ENCODE measurements around the gene COG5.

Gene COG5

DNA sequence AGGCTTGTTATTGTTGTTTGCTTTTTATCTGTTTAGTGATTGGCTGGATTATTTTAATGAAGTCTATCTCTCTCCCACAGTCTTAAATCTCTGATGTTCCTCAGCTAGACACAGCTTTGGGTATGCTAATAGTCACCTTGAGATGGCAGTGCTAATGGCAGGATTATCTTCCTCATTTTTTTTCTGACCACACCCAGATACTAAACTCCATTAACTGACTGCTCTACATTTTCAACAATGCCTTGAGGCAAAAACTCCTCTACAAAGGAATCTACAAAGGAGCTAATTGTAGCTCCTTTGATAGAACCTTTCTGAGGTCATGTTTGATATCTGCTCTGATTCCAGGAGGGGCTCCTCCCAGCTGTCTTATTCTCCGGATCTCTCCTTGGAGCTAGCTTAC is 272.3 kb downstream of the COG5 start:
- no peak for TF ChIP-seq CTCF (IDR thresholded peaks at IDR 0.05; ENCODE audit: insufficient read depth, low read depth, low read length, missing control alignments)
- no peak overlapping the region for H3K4me3 ChIP-seq (ENCODE audit: low read depth, low read length)
- DNase-seq (ENCODE audit: low read depth), result no peak

- no peak for DNase-seq (ENCODE audit: low read depth)
- H3K4me3 ChIP-seq (ENCODE audit: low read depth, low read length), result no peak overlapping the region
- no peak for TF ChIP-seq CTCF (IDR thresholded peaks at IDR 0.05; ENCODE audit: insufficient read depth, low read depth, low read length, missing control alignments)
These were observed 276.7 kb downstream of the COG5 start for GRCh38 chr7:107286751-107287621.

GRCh38 chr7:107284911-107285479 is 278.7 kb downstream of the COG5 start:
- DNase-seq (ENCODE audit: low read depth), result no peak
- no peak overlapping the region for H3K4me3 ChIP-seq (ENCODE audit: low read depth, low read length)
- no peak for TF ChIP-seq CTCF (IDR thresholded peaks at IDR 0.05; ENCODE audit: insufficient read depth, low read depth, low read length, missing control alignments)

- no peak for TF ChIP-seq CTCF (IDR thresholded peaks at IDR 0.05; ENCODE audit: insufficient read depth, low read depth, low read length, missing control alignments)
- no peak for DNase-seq (ENCODE audit: low read depth)
- H3K4me3 ChIP-seq (ENCODE audit: low read depth, low read length), result no peak overlapping the region
These were observed 286.4 kb downstream of the COG5 start for GRCh38 chr7:107277331-107277730.

GRCh38 chr7:107276220-107276827 is 287.4 kb downstream of the COG5 start:
- H3K4me3 ChIP-seq (ENCODE audit: low read depth, low read length), result no peak overlapping the region
- TF ChIP-seq CTCF (IDR thresholded peaks at IDR 0.05; ENCODE audit: insufficient read depth, low read depth, low read length, missing control alignments), result no peak
- no peak for DNase-seq (ENCODE audit: low read depth)

- no peak for DNase-seq (ENCODE audit: low read depth)
- H3K4me3 ChIP-seq (ENCODE audit: low read depth, low read length), result no peak overlapping the region
- TF ChIP-seq CTCF (IDR thresholded peaks at IDR 0.05; ENCODE audit: insufficient read depth, low read depth, low read length, missing control alignments), result no peak
These were observed 289.2 kb downstream of the COG5 start for GRCh38 chr7:107274506-107274905.

All from GM12865 (cell line).